AG04450 (cell line): ENCODE data around the gene TNIK. TPM values are rescaled to one million over a fixed set of nuclear protein-coding genes. Genes with fewer than 3 reads are reported as not detected.

Source experiments
- CTCF ChIA-PET: fragments of 300-600, 350-600 bp; formaldehyde crosslinking; extraction: SDS; loops from one replicate; lab custom pipeline; 2022; ENCODE audit warnings: antibody characterized with exemption, inconsistent platforms; lab: Charles Lee
- POLR2A ChIA-PET: fragments of 350-600 bp; formaldehyde crosslinking; extraction: SDS; loops from one replicate; lab custom pipeline; 2021; ENCODE audit warnings: antibody characterized with exemption, inconsistent platforms; lab: Yijun Ruan, JAX
- DNase-seq: peaks from one replicate; pipeline ENCODE4 v3.0.0-alpha.2; 2011; ENCODE audit warnings: low read depth, low spot score
- H3K27ac ChIP-seq: one replicate; pipeline ENCODE4 v1.5.1; 2012; ENCODE audit warnings: low read depth, low read length, control low read depth
- H3K27me3 ChIP-seq: one replicate; pipeline ENCODE4 v1.6.0; 2012; ENCODE audit warnings: low read length; ENCODE audit not compliant: control insufficient read depth, insufficient read depth
- H3K4me3 ChIP-seq: 2 replicates; pipeline ENCODE4 v1.5.1; 2011; ENCODE audit warnings: mild to moderate bottlenecking, low read depth, low read length, control low read depth
- H3K9me3 ChIP-seq: 2 replicates; pipeline ENCODE4 v1.5.1; 2012; ENCODE audit warnings: low read length; ENCODE audit not compliant: control insufficient read depth, insufficient read depth
- CTCF ChIP-seq: IDR thresholded peaks from 2 replicates; pipeline ENCODE4 v1.5.1; 2011; ENCODE audit warnings: low read depth, low read length, control low read depth, inconsistent platforms
- polyA plus RNA-seq: library from polyadenylated mRNA; depleted of rRNA; stranded (reverse); fragments of >200 nt; gene quantifications from 2 replicates; pipeline ENCODE4 v1.2.3, GENCODE V29; 2011

Gene TNIK
- polyA plus RNA-seq, 1 experiment, result 9.0 TPM

- Histone ChIP-seq H3K9me3 (no peaks in the 10 kb centered on the region), H3K27me3 (no peaks in the 10 kb centered on the region), H3K4me3 (no peak overlapping the region), H3K27ac (no peak overlapping the region)
- ChIA-PET CTCF (interaction anchor here (1.0 kb wide), 1 partner anchor 9 kb away, joined by 3 read pairs; no protein-coding TSS in a partner anchor), POLR2A (no interaction called here)
- no peak for DNase-seq
- no peak for TF ChIP-seq CTCF
Observed at GRCh38 chr3:171086914-171087313, 373.3 kb downstream of the TNIK start.

- Histone ChIP-seq H3K4me3 (no peak overlapping the region), H3K27ac (no peak overlapping the region), H3K27me3 (no peaks in the 10 kb centered on the region), H3K9me3 (no peaks in the 10 kb centered on the region)
- CTCF ChIA-PET, result interaction anchor here (0.6 kb wide), 1 partner anchor 742 kb away, joined by 3 read pairs; no protein-coding TSS in a partner anchor
- no peak for DNase-seq
- TF ChIP-seq CTCF, result no peak
- POLR2A ChIA-PET, result interaction anchor here (0.6 kb wide), 1 partner anchor 382 kb away, joined by 6 read pairs; no protein-coding TSS in a partner anchor
Observed at GRCh38 chr3:171077261-171077660, 382.9 kb downstream of the TNIK start.

- Histone ChIP-seq H3K27ac (no peak overlapping the region), H3K4me3 (no peak overlapping the region), H3K27me3 (no peaks in the 10 kb centered on the region), H3K9me3 (no peaks in the 10 kb centered on the region)
- ChIA-PET POLR2A (no interaction called here), CTCF (no interaction called here)
- no peak for TF ChIP-seq CTCF
- DNase-seq, result no peak
Observed at GRCh38 chr3:171072432-171072831, 387.8 kb downstream of the TNIK start.

- H3K9me3 ChIP-seq, result no peaks in the 10 kb centered on the region
- CTCF ChIA-PET, result no interaction called here
- no peak for DNase-seq
- H3K4me3 ChIP-seq, result no peak overlapping the region
- POLR2A ChIA-PET, result no interaction called here
- TF ChIP-seq CTCF, result no peak
- H3K27ac ChIP-seq, result no peak overlapping the region
- H3K27me3 ChIP-seq, result no peaks in the 10 kb centered on the region
Observed at GRCh38 chr3:171068658-171069057, 391.5 kb downstream of the TNIK start.

- ChIA-PET POLR2A (no interaction called here), CTCF (interaction anchor here (1.2 kb wide), 1 partner anchor 9 kb away, joined by 15 read pairs; no protein-coding TSS in a partner anchor)
- no peak for TF ChIP-seq CTCF
- Histone ChIP-seq H3K9me3 (no peaks in the 10 kb centered on the region), H3K27me3 (no peaks in the 10 kb centered on the region), H3K27ac (no peak overlapping the region), H3K4me3 (no peak overlapping the region)
- DNase-seq, result no peak
Observed at GRCh38 chr3:171066206-171066605, 394.0 kb downstream of the TNIK start.
